Stimulated activated CD4-positive, alpha-beta T cell treated with anti-CD3 and anti-CD28 coated beads, Interleukin-1b, Interleukin-23, amount 100 ng/mL, for 48 hours (primary cell): ENCODE results near the gene VPS13D.
"Not testable (repeated sequence)": the region's sequence is repeated elsewhere in the genome, so short reads cannot be mapped to it uniquely, and the experiment has no call there.

Experiments used
- DNase-seq: peaks from one replicate; pipeline ENCODE4 v3.0.0-alpha.2; 2020

VPS13D gene

DNA sequence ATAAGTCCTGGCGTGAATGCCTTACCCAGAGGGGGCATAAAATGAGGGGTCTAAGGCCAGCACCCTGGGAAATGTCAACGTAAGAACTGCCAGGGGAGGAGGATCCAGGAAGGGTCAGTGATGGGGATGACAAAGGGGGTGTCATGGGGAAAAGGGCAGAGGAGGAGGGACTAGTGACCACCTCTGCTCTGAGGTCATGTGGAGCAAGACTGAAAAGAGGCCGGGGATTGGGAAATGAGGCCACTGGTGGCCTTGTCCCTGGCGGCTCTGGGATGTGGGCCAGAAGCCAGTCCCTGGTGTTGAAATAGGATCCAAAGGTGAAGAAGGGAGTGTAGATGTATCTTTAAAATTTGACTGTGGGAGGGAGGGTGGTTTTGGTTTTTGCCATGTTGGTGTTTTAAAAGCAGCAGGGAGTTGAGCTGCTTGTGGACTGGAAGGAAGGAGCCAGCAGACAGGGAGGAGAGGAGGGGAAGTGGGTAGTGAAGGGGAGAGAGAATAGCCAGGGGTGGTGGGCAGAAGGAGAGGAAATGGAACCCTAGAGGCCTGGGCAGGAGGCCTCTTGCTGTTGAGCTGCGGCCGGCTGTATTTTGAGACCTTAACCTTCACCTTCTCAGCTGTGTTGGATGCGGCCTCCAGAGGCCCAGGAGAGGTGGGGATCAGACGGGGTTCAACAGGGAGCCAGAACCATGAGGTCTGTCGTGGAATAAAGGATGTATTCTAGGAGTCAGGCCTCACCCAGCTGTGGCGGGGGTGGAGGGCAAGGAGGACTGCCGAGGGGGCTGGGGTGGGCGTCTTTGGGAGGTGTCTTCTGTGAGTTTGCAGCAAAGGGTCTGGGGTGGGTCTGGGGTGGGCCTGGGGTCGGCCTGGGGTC lies 295.7 kb downstream of the VPS13D start:
- DNase-seq = no peak

DNA sequence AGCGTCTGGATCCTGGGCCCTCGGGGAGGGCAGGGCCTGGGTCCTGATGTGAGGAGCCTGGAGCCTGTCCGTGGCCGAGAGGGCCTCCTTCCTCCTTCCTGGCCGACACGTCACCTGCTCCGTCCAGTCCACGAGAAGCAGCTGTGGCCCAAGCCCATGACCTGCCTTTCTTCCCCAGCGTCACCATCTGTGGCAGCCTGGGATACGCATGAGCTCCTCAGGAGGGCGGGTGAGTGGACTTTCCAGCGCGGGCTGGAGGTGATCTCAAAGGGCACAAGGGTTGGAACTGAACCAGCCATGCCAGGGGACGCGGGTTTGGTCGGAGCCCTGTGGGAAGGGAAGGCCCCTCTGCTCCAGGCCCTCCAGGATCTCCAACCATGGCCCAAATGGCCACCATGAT lies 297.7 kb downstream of the VPS13D start:
- DNase-seq = no peak

DNA sequence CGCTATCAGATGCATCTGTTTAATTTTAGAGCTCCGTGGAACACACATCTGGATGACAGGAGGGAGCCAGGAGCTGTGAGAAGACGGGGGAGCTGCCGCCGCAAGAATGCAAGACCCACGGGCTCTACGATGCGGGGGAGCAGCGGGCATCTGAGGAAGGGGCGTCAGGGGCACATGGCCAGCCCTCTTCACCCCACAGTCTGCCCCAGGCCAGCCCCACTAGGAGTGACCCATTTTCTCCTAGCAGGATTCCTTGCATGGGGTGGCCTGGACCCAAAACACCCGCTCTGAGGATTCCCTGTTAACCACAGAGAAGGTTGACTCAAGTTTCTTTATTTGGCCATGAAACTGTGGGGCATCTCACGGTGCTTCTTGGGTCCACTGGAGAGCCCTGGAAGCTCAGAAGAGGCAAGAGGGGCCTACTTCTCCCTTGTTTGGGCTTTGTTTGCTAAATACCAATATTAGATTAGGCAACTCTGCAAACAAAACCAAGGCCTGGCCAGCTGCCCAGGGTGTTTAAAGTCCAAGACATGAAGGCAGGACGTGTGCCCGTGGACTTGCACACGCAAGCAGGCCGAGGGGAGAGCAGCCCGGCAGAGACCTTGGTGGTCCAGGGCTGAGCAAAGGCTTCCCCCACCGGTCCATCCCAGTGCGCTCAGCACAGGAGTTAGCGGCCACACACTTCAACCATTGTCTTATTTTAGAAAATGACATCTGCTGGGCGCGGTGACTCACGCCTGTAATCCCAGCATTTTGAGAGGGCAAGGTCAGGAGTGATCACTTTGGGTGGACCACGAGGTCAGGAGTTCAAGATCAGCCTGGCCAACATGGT lies 298.4 kb downstream of the VPS13D start:
- DNase-seq = no peak

DNA sequence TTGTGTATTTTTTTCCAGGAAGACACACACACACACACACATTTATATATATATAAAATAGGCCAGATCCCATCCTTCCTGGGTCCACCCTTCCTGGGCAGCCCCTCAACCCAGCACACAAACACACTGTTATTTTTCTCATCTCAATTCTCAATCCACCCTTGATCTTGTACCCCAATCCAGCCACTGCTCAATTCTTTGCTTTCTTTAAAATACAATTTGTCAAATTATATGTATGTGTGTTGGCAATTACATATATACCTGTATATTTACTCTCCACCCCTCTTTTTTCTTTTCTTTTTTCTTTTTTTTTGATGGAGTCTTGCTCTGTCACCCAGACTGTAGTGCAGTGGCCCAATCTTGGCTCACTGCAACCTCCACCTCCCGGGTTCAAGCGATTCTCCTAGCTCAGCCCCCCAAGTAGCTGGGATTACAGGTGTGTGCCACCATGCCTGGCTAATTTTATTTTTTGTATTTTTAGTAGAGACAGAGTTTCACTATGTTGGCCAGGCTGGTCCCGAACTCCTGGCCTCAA lies 299.9 kb downstream of the VPS13D start:
- DNase-seq = no peak

DNA sequence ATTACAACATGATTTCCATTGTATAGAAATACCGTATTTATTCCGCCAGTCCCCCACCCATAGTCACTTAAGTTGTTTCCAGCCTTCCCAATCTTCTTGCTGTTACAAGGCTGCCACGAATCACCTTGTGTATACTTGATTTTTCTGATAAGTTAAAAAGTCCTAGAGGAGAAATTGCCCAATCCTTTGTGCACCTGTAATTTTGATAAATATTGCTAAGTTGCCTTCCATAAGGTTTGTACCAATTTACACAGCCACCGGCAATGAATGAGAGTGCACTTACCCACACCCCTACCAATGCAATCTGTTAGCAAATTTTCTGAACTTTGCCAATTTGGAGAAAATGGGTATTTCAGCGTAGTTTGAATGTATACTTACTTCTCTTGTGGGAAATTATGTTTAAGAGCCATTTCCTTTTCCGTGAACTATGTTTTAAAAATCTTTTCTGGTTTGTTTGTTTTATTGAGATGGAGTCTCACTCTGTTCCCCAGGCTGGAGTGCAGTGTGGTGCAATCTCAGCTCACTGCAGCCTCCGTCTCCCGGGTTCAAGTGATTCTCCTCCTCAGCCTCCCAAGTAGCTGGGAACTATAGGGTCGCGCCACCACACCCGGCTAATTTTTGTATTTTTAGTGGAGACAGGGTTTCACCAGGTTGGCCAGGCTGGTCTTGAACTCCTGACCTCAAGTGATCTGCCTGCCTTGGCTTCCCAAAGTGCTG lies 300.8 kb downstream of the VPS13D start:
- no peak for DNase-seq

DNA sequence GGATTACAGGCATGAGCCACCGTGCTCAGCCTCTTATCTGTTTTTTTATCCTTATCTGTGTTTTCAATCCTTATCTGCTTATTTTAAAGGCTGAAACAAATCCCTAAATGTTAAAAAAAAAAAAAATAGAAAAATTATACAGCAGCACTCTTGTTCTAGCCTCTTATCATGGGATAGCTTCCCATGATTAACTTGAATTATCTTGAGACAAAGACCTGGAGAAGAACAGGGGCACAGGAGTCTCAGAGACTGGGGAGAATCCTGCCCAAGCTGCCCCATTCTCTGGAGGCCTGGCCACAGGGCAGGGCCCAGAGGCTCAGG lies 301.3 kb downstream of the VPS13D start:
- DNase-seq = no peak

DNA sequence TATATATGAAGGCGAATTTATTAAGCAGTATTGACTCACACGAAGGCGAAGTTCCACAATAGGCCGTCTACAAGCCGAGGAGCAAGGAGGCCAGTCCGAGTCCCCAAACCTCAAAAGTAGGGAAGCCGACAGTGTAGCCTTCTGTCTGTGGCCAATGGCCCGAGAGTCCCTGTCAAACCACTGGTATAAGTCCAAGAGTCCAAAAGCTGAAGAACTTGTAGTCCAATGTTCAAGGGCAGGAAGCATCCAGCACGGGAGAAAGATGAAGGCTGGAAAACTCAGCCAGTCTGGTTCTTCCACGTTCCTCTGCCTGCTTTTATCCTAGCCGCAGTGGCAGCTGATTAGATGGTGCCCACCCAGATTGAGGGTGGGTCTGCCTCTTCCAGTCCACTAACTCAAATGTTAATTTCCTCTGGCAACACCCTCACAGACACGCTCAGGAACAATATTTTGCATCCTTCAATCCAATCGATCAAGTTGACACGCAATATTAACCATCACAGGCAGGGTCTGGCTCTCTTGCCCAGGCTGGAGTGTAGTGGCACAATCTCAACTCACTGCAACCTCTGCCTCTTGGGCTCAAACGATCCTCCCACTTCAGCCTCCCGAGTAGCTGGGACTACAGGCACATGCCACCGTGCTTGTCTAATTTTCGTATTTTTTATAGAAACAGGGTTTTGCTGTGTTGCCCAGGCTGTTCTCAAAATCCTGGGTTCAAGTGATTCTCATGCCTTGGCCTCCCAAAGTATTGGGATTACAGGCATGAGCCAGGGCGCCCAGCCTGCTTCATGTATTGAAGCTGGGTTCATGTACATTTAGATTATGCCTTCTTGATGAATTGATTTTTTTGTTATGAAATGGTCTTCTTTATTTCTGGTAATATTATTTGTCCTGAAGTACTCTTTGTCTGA lies 302.8 kb downstream of the VPS13D start:
- DNase-seq = no peak

DNA sequence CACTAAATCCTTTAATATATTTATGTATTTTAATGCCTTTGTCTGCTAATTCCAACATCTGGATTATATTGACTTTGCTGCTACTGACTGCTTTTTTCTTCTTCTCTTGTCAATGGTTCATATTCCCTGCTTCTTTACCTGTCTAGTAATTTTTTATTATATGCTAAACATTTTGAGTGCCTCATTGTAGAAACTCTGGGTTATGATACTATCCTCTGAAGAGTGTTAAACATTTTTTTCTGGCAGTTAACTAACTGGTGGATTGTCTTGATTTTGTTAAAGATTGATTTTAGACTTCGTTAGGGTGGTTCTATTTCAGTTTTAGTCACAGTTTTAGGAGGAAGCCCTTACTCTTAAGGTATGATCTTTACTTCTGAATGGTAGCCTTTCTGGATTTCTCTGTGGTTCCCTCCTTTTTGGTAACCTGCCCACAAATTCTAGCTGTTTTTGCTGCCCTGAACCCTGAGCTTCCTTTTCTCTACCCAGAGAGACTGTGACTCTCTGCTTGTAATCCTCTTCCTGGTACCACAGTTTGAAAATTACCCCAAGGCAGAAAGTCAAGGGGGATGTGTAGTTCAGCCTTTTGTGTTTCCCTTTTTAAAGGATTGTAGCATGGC lies 306.3 kb downstream of the VPS13D start:
- DNase-seq = no peak

DNA sequence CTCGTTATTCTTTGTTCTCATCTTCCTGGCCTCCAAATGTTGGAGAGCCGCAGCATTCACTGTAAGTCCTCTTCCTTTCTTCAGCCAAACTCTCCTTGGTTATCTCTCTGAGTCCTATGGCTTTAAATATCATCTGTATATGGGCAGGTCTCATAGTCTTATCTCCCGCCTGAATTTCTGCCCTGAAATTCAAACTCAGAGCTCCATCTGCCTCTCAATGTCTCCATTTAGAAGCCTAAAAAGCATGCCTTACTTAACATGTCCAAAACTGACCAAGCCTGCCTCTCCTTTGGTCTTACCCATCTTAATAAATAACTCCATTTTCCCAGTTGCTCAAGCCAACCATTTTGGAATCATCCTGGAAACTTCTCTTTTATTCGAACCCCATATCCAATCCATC lies 307.5 kb downstream of the VPS13D start:
- DNase-seq = no peak

DNA sequence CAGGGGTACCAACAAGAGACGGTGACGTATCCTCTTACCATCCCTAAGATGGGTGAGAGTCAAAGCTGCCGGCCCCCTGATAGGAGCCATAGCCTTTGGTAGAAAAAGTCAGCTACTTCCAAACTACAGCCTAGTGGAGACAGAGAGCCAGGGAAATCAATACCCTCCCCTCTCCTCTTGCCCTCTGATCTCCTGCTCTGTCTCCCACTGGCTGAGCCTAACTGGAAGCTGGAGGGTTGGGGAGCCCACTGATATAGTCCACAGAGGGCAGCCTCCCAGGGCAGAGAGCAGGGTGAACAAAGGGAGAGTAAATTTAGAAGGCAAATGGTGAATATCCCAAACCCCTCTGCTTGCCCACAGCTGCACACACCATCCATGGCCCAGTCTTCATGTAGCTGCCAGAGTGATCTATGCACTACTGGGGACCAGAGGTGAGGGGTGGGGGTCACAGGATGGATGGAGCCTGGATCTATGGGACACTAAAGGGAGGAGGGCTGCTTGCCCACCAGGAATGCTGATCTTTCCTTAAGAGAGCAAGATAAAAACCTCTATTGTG lies 308.2 kb downstream of the VPS13D start:
- DNase-seq = no peak

DNA sequence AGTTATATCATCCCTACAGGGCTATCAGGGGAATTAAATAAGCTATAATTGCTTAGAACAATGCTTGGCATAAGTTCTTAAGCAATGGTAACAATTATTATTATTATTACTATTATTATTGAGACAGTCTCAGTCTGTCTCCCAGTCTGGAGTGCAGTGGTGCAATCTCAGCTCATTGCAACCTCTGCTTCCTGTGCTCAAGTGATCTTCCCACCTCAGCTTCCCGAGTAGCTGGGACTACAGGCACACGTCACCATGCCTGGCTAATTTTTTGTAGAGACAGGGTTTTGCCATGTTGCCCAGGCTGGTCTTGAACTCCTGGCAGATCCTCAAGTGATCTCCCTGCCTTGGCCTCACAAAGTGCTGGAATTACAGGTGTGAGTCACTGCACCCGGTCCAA lies 308.7 kb downstream of the VPS13D start:
- DNase-seq = not testable (repeated sequence)

DNA sequence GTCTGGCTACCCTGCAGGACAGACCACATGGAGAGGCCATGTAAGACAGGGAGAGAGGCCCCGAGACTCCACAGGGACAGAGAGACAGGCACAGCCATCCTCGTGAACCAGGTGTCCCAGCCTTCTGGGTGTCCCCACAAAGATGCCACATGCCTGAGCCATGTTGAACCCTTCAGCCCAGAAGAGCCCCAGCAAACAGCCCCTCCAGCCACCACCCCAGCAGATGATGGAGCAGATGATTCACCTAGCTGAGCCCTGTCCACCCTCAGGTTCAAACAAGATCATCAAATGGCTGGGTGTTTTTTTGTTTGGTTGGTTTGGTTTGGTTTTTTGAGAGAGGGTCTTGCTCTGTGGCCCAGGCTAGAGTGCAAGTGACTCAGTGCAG lies 309.5 kb downstream of the VPS13D start:
- no peak for DNase-seq

DNA sequence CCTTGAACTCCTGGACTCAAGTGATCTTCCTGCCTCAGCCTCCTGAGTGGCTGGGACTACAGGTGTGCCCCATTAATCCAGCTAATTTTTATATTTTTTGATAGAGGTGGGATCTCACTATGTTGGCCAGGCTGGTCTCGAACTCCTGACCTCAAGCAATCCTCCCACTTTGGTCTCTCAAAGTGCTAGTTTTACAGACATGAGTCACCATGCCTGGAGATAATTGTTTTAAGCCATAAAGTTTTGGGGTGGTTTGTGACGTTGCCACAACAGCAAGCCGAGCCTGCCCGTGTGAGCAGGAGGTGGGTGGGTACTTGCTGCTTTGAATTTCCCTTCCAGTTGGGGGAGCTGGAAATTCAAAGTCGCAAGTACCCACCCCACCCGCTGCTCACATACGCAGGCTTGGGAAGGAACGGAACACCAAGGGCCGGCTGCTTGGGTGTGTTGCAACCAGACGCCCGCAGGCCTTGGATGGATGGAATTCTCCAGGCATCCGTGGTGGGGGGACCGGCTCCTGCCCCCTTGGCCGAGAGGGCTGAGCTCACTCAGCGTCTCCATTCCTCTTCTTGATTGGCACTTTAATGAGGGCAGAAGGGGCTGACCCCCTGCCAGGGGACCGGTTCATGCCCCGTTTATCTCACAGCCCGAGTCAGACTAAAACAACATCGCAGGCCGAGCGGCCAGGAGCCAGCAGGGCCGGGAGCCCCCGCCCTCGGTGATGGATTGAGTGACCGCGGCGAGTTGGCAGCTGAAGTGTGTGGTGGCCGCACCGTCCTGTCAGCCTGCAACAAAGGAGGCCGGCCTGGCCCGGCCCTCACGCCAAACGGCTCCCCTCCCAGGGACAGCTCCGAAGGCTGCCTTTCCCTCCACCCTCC lies 310.1 kb downstream of the VPS13D start:
- DNase-seq = no peak

DNA sequence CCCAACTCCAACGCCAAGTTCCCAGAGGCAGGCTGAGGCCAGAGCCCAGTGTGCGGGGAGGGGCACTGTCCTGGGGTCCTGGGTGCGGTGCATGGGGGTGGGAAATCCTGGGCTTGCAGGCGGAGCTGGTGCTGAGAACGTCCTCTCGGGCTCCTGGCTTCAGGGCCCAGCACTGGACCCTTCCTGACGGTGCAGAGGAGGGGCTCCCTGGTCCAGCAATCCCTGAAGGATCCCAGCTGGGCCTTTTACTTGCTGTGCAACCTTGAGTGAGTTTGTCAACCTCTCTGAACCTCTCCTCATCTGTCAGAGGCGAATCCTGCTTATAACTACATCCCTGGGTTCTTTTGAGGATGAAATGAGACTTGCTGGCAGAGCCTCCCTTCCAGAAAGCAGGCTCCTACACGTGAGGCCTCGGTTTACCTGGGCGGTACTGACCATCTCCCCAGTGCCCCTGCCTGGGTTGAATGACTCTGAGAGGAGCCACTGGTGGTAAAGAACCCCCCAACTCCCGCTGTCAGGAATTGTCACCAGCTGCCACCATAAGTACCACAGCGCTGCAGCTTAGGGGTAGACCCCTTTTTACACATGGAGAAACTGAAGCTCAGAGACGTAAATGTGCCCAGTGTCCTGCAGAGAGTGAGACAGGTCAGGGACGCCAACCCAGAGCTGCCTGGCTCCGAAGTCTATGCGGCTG lies 310.9 kb downstream of the VPS13D start:
- DNase-seq = no peak

DNA sequence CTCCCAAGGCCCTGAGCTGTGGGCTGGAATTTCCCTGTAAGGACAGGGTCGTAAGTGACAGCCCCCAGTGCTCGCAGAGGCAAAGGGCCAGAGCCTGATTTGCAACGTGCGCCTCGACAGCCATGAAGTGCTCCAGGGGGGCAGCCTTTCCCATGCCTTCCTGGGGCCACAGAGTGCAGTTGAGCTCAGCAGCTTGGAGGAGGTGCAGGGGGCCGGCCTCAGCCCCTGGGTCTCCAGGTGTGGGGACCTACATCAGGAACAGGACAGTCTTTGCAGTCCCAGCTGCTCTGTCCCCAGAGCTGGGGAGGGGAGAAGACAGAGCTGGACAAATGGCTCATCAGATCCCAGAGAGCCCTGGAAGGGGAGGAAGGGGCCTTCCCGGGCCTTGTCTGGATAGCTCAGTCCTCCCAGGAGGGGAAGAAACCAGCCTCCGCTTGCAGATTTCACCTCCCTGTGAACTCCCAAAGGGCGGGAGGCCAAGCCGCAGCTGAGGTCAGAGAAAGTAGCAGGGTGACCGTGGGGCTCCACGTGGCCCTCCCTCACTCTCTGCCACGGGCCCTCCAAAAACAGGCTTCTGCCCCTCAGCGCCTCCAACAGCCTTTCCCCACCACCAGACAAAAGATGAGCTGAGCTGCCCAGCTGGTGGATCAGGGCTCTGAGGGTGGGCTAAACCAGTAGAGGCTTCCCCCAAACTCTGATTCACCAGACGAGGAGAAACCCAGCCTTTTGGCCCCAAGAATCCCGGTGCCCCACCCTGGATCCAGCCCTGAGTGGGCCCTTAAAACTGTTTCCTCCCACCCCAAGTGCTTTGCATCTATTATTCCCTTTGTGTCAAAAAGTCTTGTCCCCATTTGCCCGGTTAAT lies 311.7 kb downstream of the VPS13D start:
- no peak for DNase-seq

DNA sequence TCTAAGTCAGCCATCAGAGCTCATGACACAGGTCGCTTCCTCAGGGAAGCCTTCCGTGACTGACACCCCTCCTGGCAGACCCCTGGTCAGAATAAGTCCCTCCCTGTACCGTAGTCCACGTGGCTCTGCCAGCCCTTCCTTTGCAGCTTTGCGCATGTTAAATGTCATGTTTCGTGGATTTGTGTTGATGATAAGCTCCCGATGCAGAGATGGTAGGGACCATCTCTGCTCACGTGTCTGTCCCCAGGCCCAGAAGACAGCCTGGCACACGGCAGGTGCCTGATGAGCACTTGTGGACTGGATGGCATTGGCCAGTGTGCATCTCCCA lies 312.3 kb downstream of the VPS13D start:
- no peak for DNase-seq

DNA sequence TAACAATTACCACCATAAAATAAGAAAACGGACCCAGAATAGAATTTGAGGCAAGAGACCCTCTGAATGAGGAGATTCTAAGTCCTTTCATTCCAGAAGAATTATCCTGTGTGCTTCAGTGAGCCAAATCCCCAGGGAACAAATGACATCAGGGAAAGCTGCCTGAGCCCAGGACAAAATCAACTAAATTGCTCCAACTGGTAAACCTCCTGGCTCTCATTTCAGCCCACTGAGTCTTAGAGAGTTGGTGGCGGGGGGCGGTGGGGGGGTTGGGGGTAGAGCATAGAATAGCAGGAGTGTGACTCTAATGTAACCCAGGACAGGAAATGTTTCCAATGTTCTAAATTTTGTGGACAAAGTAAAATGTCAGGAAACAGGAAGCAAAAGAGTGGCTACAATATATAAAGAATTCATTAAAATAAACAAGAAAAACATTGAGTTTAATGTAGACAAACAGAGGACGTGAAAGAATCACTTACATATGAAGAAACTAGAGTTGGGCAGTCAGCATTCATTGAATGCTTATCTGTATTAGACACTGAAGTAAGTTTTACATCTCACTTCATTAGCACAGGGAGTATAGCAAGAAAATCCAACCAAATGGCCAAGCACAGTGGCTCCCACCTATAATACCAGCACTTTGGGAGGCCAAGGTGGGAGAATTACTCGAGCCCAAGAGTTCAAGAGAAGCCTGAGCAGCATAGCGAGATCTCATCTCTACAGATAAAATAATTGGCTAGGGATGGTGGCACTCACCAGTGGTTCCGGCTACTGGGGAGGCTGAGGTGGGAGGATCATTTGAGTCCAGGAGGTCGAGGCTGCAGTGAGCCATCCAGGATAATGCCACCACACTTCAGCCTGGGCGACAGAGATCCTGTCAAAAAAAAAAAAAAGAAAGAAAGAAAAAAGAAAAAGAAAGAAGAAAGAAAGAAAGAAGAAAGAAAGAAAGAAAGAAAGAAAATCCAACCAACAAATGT lies 313.1 kb downstream of the VPS13D start:
- no peak for DNase-seq

DNA sequence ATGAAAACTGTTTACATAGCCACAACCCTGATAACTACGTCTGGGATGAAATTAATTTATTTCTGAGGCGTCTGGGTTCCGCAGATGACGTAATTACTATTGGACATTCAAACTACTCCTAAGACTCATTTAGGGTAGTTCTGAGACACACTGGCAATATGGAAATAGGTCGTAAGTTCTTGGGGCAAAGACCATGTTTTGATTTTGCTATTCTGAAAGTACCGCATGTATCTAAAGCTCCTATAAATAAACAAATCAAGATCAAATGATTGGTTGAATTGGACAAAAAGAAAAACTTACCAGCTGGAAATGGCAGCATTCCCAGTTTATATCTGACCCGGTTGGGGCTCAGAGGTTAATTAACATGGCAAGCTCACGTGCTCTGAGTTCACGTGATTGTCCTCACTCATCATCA lies 313.9 kb downstream of the VPS13D start:
- DNase-seq = no peak
